Measurements from ENCODE around the gene IQGAP3.

DNA sequence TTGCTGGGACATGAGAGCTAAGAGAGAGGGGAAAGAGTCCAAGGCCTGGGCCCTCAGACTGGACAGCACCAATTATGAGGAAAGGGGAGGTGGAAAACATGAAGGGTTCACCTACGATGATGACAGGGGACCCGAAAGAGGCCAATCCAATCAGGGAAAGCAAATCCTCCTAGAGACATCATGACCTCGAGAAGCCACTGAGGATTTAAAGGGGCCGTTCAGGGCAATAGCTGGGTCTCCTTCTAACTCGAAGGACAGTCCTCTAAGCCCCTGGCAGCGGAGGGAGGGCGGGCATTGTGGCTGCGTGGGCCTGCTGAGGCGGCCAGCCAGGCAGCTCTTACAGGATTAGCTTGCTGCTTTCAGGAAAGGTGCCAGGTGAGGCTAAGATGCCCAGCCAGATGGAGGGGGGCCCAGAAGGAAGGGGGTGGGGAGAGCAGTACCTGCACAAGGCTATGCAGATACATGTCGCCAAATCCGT lies 79.2 kb downstream of the IQGAP3 start:
- TF ChIP-seq, protein P1, sequence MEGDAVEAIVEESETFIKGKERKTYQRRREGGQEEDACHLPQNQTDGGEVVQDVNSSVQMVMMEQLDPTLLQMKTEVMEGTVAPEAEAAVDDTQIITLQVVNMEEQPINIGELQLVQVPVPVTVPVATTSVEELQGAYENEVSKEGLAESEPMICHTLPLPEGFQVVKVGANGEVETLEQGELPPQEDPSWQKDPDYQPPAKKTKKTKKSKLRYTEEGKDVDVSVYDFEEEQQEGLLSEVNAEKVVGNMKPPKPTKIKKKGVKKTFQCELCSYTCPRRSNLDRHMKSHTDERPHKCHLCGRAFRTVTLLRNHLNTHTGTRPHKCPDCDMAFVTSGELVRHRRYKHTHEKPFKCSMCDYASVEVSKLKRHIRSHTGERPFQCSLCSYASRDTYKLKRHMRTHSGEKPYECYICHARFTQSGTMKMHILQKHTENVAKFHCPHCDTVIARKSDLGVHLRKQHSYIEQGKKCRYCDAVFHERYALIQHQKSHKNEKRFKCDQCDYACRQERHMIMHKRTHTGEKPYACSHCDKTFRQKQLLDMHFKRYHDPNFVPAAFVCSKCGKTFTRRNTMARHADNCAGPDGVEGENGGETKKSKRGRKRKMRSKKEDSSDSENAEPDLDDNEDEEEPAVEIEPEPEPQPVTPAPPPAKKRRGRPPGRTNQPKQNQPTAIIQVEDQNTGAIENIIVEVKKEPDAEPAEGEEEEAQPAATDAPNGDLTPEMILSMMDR (IDR thresholded peaks at IDR 0.05), result no peak
- no peak for TF ChIP-seq EZH2 (IDR thresholded peaks at IDR 0.05; ENCODE audit: borderline replicate concordance, insufficient read depth, low read depth, low read length, poor library complexity, severe bottlenecking)
